HepG2 (cell line): Measurements from ENCODE around the gene EIF5A. TPM values are rescaled to one million over a fixed set of nuclear protein-coding genes. Genes with fewer than 3 reads are reported as not detected.
A peak's percentile ranks its signal among the peaks of the same experiment; 100 is the strongest.

Experiments used
- ATRX ChIP-seq: sonication (generic); formaldehyde crosslinking; IDR thresholded peaks from 2 replicates; pipeline ENCODE4 v1.4.0; 2020; ENCODE audit warnings: missing genetic modification reagents, borderline replicate concordance
- CEBPB ChIP-seq: IDR thresholded peaks from 2 replicates; pipeline ENCODE4 v1.6.1; 2011; ENCODE audit warnings: low read depth, low read length, improper control_type of control experiment, borderline replicate concordance
- FOXA1 ChIP-seq, 2 experiments: fragments of 450-650 bp in 1 of 2; sonication (generic) in 1 of 2; formaldehyde crosslinking in 1 of 2; IDR thresholded peaks; 2 replicates each; pipeline versions ENCODE4 v1.4.0 to v1.6.1; 2016 to 2020; ENCODE audit warnings: missing genetic modification reagents in 1 of 2
- FOXA3 ChIP-seq: IDR thresholded peaks from 2 replicates; pipeline ENCODE4 v1.6.1; 2016; ENCODE audit warnings: missing genetic modification reagents, missing compliant biosample characterization
- GFI1 ChIP-seq: sonication (generic); formaldehyde crosslinking; IDR thresholded peaks from 2 replicates; pipeline ENCODE4 v1.5.0; 2020; ENCODE audit warnings: missing genetic modification reagents, mild to moderate bottlenecking, borderline replicate concordance
- HNF1B ChIP-seq: sonication (generic); formaldehyde crosslinking; IDR thresholded peaks from 2 replicates; pipeline ENCODE4 v1.5.1; 2020; ENCODE audit warnings: mild to moderate bottlenecking, moderate library complexity, missing genetic modification reagents
- MXI1 ChIP-seq: IDR thresholded peaks from 3 replicates; pipeline ENCODE4 v1.6.1; 2012; ENCODE audit warnings: low read depth, low read length, inconsistent platforms, borderline replicate concordance
- PBX2 ChIP-seq: IDR thresholded peaks from 2 replicates; pipeline ENCODE4 v1.6.1; 2016; ENCODE audit warnings: control low read depth
- SSRP1 ChIP-seq: IDR thresholded peaks from 2 replicates; pipeline ENCODE4 v1.6.1; 2016; ENCODE audit warnings: control low read depth
- TAF15 ChIP-seq: fragments of 200-400 bp; formaldehyde crosslinking; IDR thresholded peaks from one replicate; pipeline ENCODE4 v1.6.1; 2018; ENCODE audit warnings: mild to moderate bottlenecking, low read depth, low read length; ENCODE audit not compliant: poor library complexity, severe bottlenecking
- ZKSCAN5 ChIP-seq: sonication (generic); formaldehyde crosslinking; IDR thresholded peaks from 2 replicates; pipeline ENCODE4 v1.5.1; 2020; ENCODE audit warnings: mild to moderate bottlenecking, missing genetic modification reagents
- ZMYM3 ChIP-seq: sonication (generic); formaldehyde crosslinking; IDR thresholded peaks from 2 replicates; pipeline ENCODE4 v1.5.1; 2020; ENCODE audit warnings: mild to moderate bottlenecking, missing genetic modification reagents
- ZNF740 ChIP-seq: sonication (generic); formaldehyde crosslinking; IDR thresholded peaks from 2 replicates; pipeline ENCODE4 v1.4.0; 2020; ENCODE audit warnings: missing genetic modification reagents
- polyA plus RNA-seq, 8 experiments: library from polyadenylated mRNA; depleted of rRNA in 3 of 8; stranded (reverse) in 7 of 8; unstranded in 1 of 8; fragments of >200 nt; fragmentation: Illumina TruSeq in 4 of 8; extraction: Trizol in 4 of 8; gene quantifications; 2 replicates each; pipeline versions ENCODE4 v1.2.1 to v1.2.3, GENCODE V29; 2011 to 2016; ENCODE audit warnings: low read depth in 4 of 8, missing spikeins in 1 of 8, mixed read lengths in 1 of 8; ENCODE audit not compliant: insufficient read depth in 1 of 8
- total RNA-seq, 5 experiments: library from RNA; depleted of rRNA; stranded (reverse); fragments of >200 nt; fragmentation: Illumina TruSeq; extraction: Trizol; gene quantifications; 2 replicates each; pipeline ENCODE4 v1.2.3, GENCODE V29; 2016; ENCODE audit warnings: low read depth in 1 of 5
- TF ChIP-seq, protein P1 (sequence below): sonication (generic); formaldehyde crosslinking; IDR thresholded peaks from 2 replicates; pipeline ENCODE4 v1.5.0; 2020; ENCODE audit warnings: missing genetic modification reagents
- TF ChIP-seq, protein P2 (sequence below): sonication (generic); formaldehyde crosslinking; conservative IDR thresholded peaks from 2 replicates; pipeline ENCODE4 v1.8.0; 2022; ENCODE audit warnings: low read depth, missing genetic modification reagents

Gene EIF5A
- total and polyA plus RNA-seq, 2 of the 13 experiments (the other 11 are each of a cell fraction or from before 2014, with no cell fraction given): 319 to 337 TPM

- 0 out of 2 replicates have a peak, but pooled peaks have one; percentile 1 for TF ChIP-seq HNF1B (CRISPR knock-in tag)
- TF ChIP-seq MXI1: peak; percentile 15; the same call in 1 of the 3 replicates
- no peak for TF ChIP-seq SSRP1
- TF ChIP-seq CEBPB: peak; percentile 39; the same call in 1 of the 2 replicates
- no peak for TF ChIP-seq ATRX (CRISPR knock-in tag)
- TF ChIP-seq ZKSCAN5 (CRISPR knock-in tag): no peak
- peak; percentile 65 for TF ChIP-seq FOXA3 (CRISPR knock-in tag)
- 0 out of 2 replicates have a peak, but pooled peaks have one; percentile 9 for TF ChIP-seq ZNF740
- no peak for TF ChIP-seq TAF15
- TF ChIP-seq, protein P1, sequence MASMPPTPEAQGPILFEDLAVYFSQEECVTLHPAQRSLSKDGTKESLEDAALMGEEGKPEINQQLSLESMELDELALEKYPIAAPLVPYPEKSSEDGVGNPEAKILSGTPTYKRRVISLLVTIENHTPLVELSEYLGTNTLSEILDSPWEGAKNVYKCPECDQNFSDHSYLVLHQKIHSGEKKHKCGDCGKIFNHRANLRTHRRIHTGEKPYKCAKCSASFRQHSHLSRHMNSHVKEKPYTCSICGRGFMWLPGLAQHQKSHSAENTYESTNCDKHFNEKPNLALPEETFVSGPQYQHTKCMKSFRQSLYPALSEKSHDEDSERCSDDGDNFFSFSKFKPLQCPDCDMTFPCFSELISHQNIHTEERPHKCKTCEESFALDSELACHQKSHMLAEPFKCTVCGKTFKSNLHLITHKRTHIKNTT (CRISPR knock-in tag): no peak
- TF ChIP-seq PBX2 (CRISPR knock-in tag): no peak
- TF ChIP-seq GFI1 (CRISPR knock-in tag): 0 out of 2 replicates have a peak, but pooled peaks have one; percentile 2
- no peak for TF ChIP-seq FOXA1 (IDR thresholded peaks at IDR 0.05)
- TF ChIP-seq FOXA1 (CRISPR knock-in tag; IDR thresholded peaks at IDR 0.05): peak; percentile 82
- TF ChIP-seq ZMYM3 (CRISPR knock-in tag): peak; percentile 66; the same call in 1 of the 2 replicates
- TF ChIP-seq, protein P2, sequence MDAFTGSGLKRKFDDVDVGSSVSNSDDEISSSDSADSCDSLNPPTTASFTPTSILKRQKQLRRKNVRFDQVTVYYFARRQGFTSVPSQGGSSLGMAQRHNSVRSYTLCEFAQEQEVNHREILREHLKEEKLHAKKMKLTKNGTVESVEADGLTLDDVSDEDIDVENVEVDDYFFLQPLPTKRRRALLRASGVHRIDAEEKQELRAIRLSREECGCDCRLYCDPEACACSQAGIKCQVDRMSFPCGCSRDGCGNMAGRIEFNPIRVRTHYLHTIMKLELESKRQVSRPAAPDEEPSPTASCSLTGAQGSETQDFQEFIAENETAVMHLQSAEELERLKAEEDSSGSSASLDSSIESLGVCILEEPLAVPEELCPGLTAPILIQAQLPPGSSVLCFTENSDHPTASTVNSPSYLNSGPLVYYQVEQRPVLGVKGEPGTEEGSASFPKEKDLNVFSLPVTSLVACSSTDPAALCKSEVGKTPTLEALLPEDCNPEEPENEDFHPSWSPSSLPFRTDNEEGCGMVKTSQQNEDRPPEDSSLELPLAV (CRISPR knock-in tag): no peak
These were observed 24.6 kb upstream of the EIF5A start (continued) for GRCh38 chr17:7282752-7283321.
